ENCODE results near the gene ATP2B1.

GRCh38 chr12:89709995-89710872, 1.6 kb upstream of the ATP2B1 start:
- peak in 1 of 4 experiments; percentile 4 for TF ChIP-seq CTCF (IDR thresholded peaks at IDR 0.05)
- no peak for TF ChIP-seq POLR2AphosphoS5 (IDR thresholded peaks at IDR 0.05)
